HEK293 (cell line): Measurements from ENCODE around the gene MAP7.

ENCODE experiments used
- ATF2 ChIP-seq: fragments of 450-650 bp; formaldehyde crosslinking; IDR thresholded peaks from 2 replicates; pipeline ENCODE4 v1.5.1; 2016; ENCODE audit warnings: missing biosample characterization, missing genetic modification characterization, low read depth
- BCL11A ChIP-seq: fragments of 450-650 bp; formaldehyde crosslinking; IDR thresholded peaks from 2 replicates; pipeline ENCODE4 v1.5.1; 2016; ENCODE audit warnings: low read depth, missing biosample characterization, missing genetic modification characterization
- FEZF1 ChIP-seq: fragments of 450-650 bp; formaldehyde crosslinking; IDR thresholded peaks from 2 replicates; pipeline ENCODE4 v1.5.1; 2016; ENCODE audit warnings: missing biosample characterization, missing genetic modification characterization
- HOXC10 ChIP-seq: sonication (generic); formaldehyde crosslinking; IDR thresholded peaks from 2 replicates; pipeline ENCODE4 v1.8.1; 2023; ENCODE audit warnings: mild to moderate bottlenecking, missing genetic modification reagents
- INSM2 ChIP-seq: fragments of 450-650 bp; formaldehyde crosslinking; IDR thresholded peaks from 2 replicates; pipeline ENCODE4 v1.5.1; 2016; ENCODE audit warnings: missing biosample characterization, missing genetic modification characterization
- OVOL3 ChIP-seq: fragments of 450-650 bp; formaldehyde crosslinking; IDR thresholded peaks from 2 replicates; pipeline ENCODE4 v1.5.1; 2016; ENCODE audit warnings: missing biosample characterization, missing genetic modification characterization
- SP2 ChIP-seq: fragments of 450-650 bp; formaldehyde crosslinking; IDR thresholded peaks from 2 replicates; pipeline ENCODE4 v1.5.1; 2016; ENCODE audit warnings: missing biosample characterization, missing genetic modification characterization
- SP3 ChIP-seq: fragments of 450-650 bp; formaldehyde crosslinking; IDR thresholded peaks from 2 replicates; pipeline ENCODE4 v1.5.1; 2016; ENCODE audit warnings: missing biosample characterization, missing genetic modification characterization
- WT1 ChIP-seq: fragments of 450-650 bp; formaldehyde crosslinking; IDR thresholded peaks from 2 replicates; pipeline ENCODE4 v1.5.1; 2016; ENCODE audit warnings: missing biosample characterization, missing genetic modification characterization
- YY2 ChIP-seq: fragments of 450-650 bp; formaldehyde crosslinking; IDR thresholded peaks from 2 replicates; pipeline ENCODE4 v1.5.1; 2016; ENCODE audit warnings: missing biosample characterization, missing genetic modification characterization
- ZBTB1 ChIP-seq: fragments of 450-650 bp; formaldehyde crosslinking; IDR thresholded peaks from 2 replicates; pipeline ENCODE4 v1.5.1; 2016; ENCODE audit warnings: missing biosample characterization, missing genetic modification characterization
- ZEB2 ChIP-seq: fragments of 450-650 bp; formaldehyde crosslinking; IDR thresholded peaks from 2 replicates; pipeline ENCODE4 v1.5.1; 2016; ENCODE audit warnings: missing biosample characterization, missing genetic modification characterization
- ZNF169 ChIP-seq: fragments of 450-650 bp; formaldehyde crosslinking; IDR thresholded peaks from 2 replicates; pipeline ENCODE4 v1.5.1; 2016; ENCODE audit warnings: missing biosample characterization, missing genetic modification characterization
- ZNF174 ChIP-seq: fragments of 450-650 bp; formaldehyde crosslinking; IDR thresholded peaks from 2 replicates; pipeline ENCODE4 v1.5.0; 2017; ENCODE audit warnings: missing biosample characterization, mild to moderate bottlenecking, missing genetic modification characterization
- ZNF202 ChIP-seq: fragments of 450-650 bp; formaldehyde crosslinking; IDR thresholded peaks from 2 replicates; pipeline ENCODE4 v1.5.1; 2016; ENCODE audit warnings: missing biosample characterization, missing genetic modification characterization, borderline replicate concordance
- ZNF239 ChIP-seq: fragments of 450-650 bp; formaldehyde crosslinking; IDR thresholded peaks from 2 replicates; pipeline ENCODE4 v1.5.1; 2016; ENCODE audit warnings: missing biosample characterization, missing genetic modification characterization
- ZNF555 ChIP-seq: fragments of 450-650 bp; formaldehyde crosslinking; conservative IDR thresholded peaks from 2 replicates; pipeline ENCODE4 v1.5.1; 2017; ENCODE audit warnings: missing biosample characterization, mild to moderate bottlenecking, missing genetic modification characterization, inconsistent platforms
- ZNF558 ChIP-seq: fragments of 450-650 bp; formaldehyde crosslinking; IDR thresholded peaks from 2 replicates; pipeline ENCODE4 v1.5.1; 2016; ENCODE audit warnings: missing biosample characterization, missing genetic modification characterization
- ZNF596 ChIP-seq: fragments of 450-650 bp; IDR thresholded peaks from 2 replicates; pipeline ENCODE4 v1.5.0; 2018; ENCODE audit warnings: missing biosample characterization, mild to moderate bottlenecking, missing genetic modification characterization, moderate library complexity
- ZNF600 ChIP-seq: fragments of 450-650 bp; formaldehyde crosslinking; IDR thresholded peaks from 2 replicates; pipeline ENCODE4 v1.5.1; 2016; ENCODE audit warnings: missing biosample characterization, missing genetic modification characterization
- ZNF654 ChIP-seq: fragments of 450-650 bp; formaldehyde crosslinking; IDR thresholded peaks from 2 replicates; pipeline ENCODE4 v1.5.1; 2016; ENCODE audit warnings: low read depth, missing biosample characterization, missing genetic modification characterization
- ZNF76 ChIP-seq: fragments of 450-650 bp; formaldehyde crosslinking; IDR thresholded peaks from 2 replicates; pipeline ENCODE4; 2016; ENCODE audit warnings: low read depth, missing biosample characterization, missing genetic modification characterization, borderline replicate concordance
- ZNF776 ChIP-seq: fragments of 450-650 bp; formaldehyde crosslinking; IDR thresholded peaks from 2 replicates; pipeline ENCODE4 v1.5.0; 2017; ENCODE audit warnings: missing biosample characterization, missing genetic modification characterization, borderline replicate concordance
- ZNF843 ChIP-seq: fragments of 450-650 bp; formaldehyde crosslinking; IDR thresholded peaks from 2 replicates; pipeline ENCODE4 v1.5.1; 2016; ENCODE audit warnings: missing biosample characterization, missing genetic modification characterization
- TF ChIP-seq, protein P1 (sequence below): fragments of 450-650 bp; formaldehyde crosslinking; IDR thresholded peaks from 2 replicates; pipeline ENCODE4 v1.5.1; 2016; ENCODE audit warnings: missing biosample characterization, missing genetic modification characterization
- TF ChIP-seq, protein P2 (sequence below): fragments of 450-650 bp; IDR thresholded peaks from 2 replicates; pipeline ENCODE4 v1.5.1; 2018; ENCODE audit warnings: missing biosample characterization, mild to moderate bottlenecking, missing genetic modification characterization
- TF ChIP-seq, protein P3 (sequence below): fragments of 450-650 bp; formaldehyde crosslinking; IDR thresholded peaks from 2 replicates; pipeline ENCODE4 v1.5.1; 2016; ENCODE audit warnings: missing biosample characterization, missing genetic modification characterization
- TF ChIP-seq, protein P4 (sequence below): fragments of 450-650 bp; formaldehyde crosslinking; IDR thresholded peaks from 2 replicates; pipeline ENCODE4 v1.5.1; 2016; ENCODE audit warnings: missing biosample characterization, missing genetic modification characterization

The MAP7 gene

GRCh38 chr6:136403110-136403980, 146.9 kb downstream of the MAP7 start (continued):
- TF ChIP-seq ZNF596 = 0 out of 2 replicates have a peak, but pooled peaks have one; percentile 4
- no peak for TF ChIP-seq ZNF174 (tag by site-specific recombination)
- TF ChIP-seq, protein P1, sequence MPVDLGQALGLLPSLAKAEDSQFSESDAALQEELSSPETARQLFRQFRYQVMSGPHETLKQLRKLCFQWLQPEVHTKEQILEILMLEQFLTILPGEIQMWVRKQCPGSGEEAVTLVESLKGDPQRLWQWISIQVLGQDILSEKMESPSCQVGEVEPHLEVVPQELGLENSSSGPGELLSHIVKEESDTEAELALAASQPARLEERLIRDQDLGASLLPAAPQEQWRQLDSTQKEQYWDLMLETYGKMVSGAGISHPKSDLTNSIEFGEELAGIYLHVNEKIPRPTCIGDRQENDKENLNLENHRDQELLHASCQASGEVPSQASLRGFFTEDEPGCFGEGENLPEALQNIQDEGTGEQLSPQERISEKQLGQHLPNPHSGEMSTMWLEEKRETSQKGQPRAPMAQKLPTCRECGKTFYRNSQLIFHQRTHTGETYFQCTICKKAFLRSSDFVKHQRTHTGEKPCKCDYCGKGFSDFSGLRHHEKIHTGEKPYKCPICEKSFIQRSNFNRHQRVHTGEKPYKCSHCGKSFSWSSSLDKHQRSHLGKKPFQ = no peak
- TF ChIP-seq ZNF843 = peak; percentile 90
- peak; percentile 82; the same call in 1 of the 2 replicates for TF ChIP-seq BCL11A (tag by site-specific recombination)
- TF ChIP-seq SP3 = peak; percentile 77
- peak; percentile 62 for TF ChIP-seq FEZF1 (tag by site-specific recombination)
- peak; percentile 95 for TF ChIP-seq ZNF600 (tag by site-specific recombination)
- TF ChIP-seq, protein P2, sequence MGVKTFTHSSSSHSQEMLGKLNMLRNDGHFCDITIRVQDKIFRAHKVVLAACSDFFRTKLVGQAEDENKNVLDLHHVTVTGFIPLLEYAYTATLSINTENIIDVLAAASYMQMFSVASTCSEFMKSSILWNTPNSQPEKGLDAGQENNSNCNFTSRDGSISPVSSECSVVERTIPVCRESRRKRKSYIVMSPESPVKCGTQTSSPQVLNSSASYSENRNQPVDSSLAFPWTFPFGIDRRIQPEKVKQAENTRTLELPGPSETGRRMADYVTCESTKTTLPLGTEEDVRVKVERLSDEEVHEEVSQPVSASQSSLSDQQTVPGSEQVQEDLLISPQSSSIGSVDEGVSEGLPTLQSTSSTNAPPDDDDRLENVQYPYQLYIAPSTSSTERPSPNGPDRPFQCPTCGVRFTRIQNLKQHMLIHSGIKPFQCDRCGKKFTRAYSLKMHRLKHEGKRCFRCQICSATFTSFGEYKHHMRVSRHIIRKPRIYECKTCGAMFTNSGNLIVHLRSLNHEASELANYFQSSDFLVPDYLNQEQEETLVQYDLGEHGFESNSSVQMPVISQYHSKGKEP = peak; percentile 87
- peak; percentile 82 for TF ChIP-seq WT1 (tag by site-specific recombination)
- 0 out of 2 replicates have a peak, but pooled peaks have one; percentile 37 for TF ChIP-seq ZNF76 (tag by site-specific recombination)
- peak; percentile 37; the same call in 1 of the 2 replicates for TF ChIP-seq YY2
- TF ChIP-seq ZNF202 = no peak
- no peak for TF ChIP-seq ZNF555 (tag by site-specific recombination)
- peak; percentile 97 for TF ChIP-seq ZEB2 (tag by site-specific recombination)
- peak; percentile 23 for TF ChIP-seq ZNF654
- TF ChIP-seq ZNF239 (tag by site-specific recombination) = no peak
- peak; percentile 45; the same call in 1 of the 2 replicates for TF ChIP-seq SP2
- peak; percentile 79 for TF ChIP-seq ZNF558 (tag by site-specific recombination)
- TF ChIP-seq, protein P3, sequence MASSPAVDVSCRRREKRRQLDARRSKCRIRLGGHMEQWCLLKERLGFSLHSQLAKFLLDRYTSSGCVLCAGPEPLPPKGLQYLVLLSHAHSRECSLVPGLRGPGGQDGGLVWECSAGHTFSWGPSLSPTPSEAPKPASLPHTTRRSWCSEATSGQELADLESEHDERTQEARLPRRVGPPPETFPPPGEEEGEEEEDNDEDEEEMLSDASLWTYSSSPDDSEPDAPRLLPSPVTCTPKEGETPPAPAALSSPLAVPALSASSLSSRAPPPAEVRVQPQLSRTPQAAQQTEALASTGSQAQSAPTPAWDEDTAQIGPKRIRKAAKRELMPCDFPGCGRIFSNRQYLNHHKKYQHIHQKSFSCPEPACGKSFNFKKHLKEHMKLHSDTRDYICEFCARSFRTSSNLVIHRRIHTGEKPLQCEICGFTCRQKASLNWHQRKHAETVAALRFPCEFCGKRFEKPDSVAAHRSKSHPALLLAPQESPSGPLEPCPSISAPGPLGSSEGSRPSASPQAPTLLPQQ (tag by site-specific recombination) = peak; percentile 79
- TF ChIP-seq ZNF169 = no peak
- TF ChIP-seq ZBTB1 (tag by site-specific recombination) = no peak
- TF ChIP-seq, protein P4, sequence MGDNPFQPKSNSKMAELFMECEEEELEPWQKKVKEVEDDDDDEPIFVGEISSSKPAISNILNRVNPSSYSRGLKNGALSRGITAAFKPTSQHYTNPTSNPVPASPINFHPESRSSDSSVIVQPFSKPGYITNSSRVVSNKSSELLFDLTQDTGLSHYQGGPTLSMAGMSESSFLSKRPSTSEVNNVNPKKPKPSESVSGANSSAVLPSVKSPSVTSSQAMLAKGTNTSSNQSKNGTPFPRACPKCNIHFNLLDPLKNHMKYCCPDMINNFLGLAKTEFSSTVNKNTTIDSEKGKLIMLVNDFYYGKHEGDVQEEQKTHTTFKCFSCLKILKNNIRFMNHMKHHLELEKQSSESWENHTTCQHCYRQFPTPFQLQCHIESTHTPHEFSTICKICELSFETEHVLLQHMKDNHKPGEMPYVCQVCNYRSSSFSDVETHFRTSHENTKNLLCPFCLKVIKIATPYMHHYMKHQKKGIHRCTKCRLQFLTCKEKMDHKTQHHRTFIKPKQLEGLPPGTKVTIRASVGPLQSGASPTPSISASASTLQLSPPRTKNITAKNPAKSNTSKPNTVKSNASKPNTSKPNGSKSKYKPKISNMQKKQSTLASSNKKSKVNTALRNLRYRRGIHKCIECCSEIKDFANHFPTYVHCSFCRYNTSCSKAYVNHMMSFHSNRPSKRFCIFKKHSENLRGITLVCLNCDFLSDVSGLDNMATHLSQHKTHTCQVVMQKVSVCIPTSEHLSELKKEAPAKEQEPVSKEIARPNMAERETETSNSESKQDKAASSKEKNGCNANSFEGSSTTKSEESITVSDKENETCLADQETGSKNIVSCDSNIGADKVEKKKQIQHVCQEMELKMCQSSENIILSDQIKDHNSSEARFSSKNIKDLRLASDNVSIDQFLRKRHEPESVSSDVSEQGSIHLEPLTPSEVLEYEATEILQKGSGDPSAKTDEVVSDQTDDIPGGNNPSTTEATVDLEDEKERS (tag by site-specific recombination) = no peak
- peak; percentile 79 for TF ChIP-seq OVOL3
- no peak for TF ChIP-seq HOXC10 (CRISPR knock-in tag)
- peak; percentile 97 for TF ChIP-seq INSM2 (tag by site-specific recombination)
- no peak for TF ChIP-seq ZNF776 (tag by site-specific recombination)
- peak; percentile 83 for TF ChIP-seq ATF2
